K562 (cell line): ENCODE data around the gene NXPH4. TPM values are rescaled to one million over a fixed set of nuclear protein-coding genes. Genes with fewer than 3 reads are reported as not detected.

ENCODE experiments used
- ATAC-seq: fragments of 200-7000 bp; cut with Tn5 transposase; 3 replicates; pipeline ENCODE4 v1.9.1; 2020; ENCODE audit warnings: moderate library complexity
- BruUV-seq: library from RNA; stranded (reverse); fragments of 400-500 nt; replicated peaks from 2 replicates; lab custom pipeline; 2021; lab: Mats Ljungman, UMichigan
- CTCF ChIA-PET: fragments of 300-600 bp; formaldehyde crosslinking; extraction: SDS; loops from one replicate; lab custom pipeline; 2021; ENCODE audit warnings: low intra/inter-chr PET ratio; lab: Yijun Ruan, JAX
- POLR2A ChIA-PET: fragments of 300-600, 350-650 bp; sonication (Branson Sonifier 250); formaldehyde crosslinking; extraction: SDS; loops from one replicate; lab custom pipeline; 2021; ENCODE audit warnings: antibody characterized with exemption, inconsistent platforms; lab: Yijun Ruan, JAX
- DNase-seq, 4 experiments: peaks; one replicate each; pipeline versions ENCODE4 v3.0.0 to v3.0.0-alpha.2; 2011 to 2018; ENCODE audit warnings: low spot score in 3 of 4, mixed read lengths in 3 of 4; ENCODE audit errors: extremely low read depth in 1 of 4
- FAIRE-seq: peaks from 2 replicates; lab custom pipeline; 2011; peaks lifted over from hg19 to GRCh38; lab: Jason Lieb, UNC
- H2AFZ ChIP-seq: 2 replicates; pipeline ENCODE4 v1.6.0; 2011; ENCODE audit warnings: low read depth, low read length, control low read depth, inconsistent platforms
- H3K27ac ChIP-seq: fragments of 200-600 bp; 3 replicates; pipeline ENCODE4 v1.8.0; 2011; ENCODE audit warnings: low read depth, mild to moderate bottlenecking, control low read depth, inconsistent platforms, low read length, moderate library complexity, mixed read lengths; ENCODE audit errors: extremely low read depth
- H3K27me3 ChIP-seq, 2 experiments: fragments of 300-600 bp in 1 of 2; 2 replicates in 1 of 2; 3 replicates in 1 of 2; pipeline versions ENCODE4 v1.6.0 to v1.8.0; 2011; ENCODE audit warnings: inconsistent platforms in 2 of 2, low read length in 2 of 2, mild to moderate bottlenecking in 1 of 2, mixed read lengths in 1 of 2, moderate library complexity in 1 of 2; ENCODE audit not compliant: control insufficient read depth in 2 of 2, insufficient read depth in 2 of 2
- H3K36me3 ChIP-seq: fragments of 300-600 bp; 3 replicates; pipeline ENCODE4 v1.8.0; 2011; ENCODE audit warnings: mild to moderate bottlenecking, low read length, inconsistent platforms; ENCODE audit not compliant: control insufficient read depth, insufficient read depth
- H3K4me1 ChIP-seq, 2 experiments: fragments of 200-600 bp in 1 of 2; replicated peaks in 1 of 2; 2 replicates in 1 of 2; 3 replicates in 1 of 2; pipeline versions ENCODE4 v1.5.1 to v1.8.0; 2011; ENCODE audit warnings: inconsistent platforms in 2 of 2, low read length in 2 of 2, mild to moderate bottlenecking in 1 of 2, mixed read lengths in 1 of 2, moderate library complexity in 1 of 2; ENCODE audit not compliant: control insufficient read depth in 2 of 2, insufficient read depth in 2 of 2
- H3K4me2 ChIP-seq: 2 replicates; pipeline ENCODE4 v1.6.1; 2011; ENCODE audit warnings: low read length, control low read depth, inconsistent platforms, mixed read lengths; ENCODE audit not compliant: insufficient read depth
- H3K4me3 ChIP-seq: fragments of 200-600 bp; sonication (generic), shearing (Covaris generic); 2 replicates; pipeline ENCODE4 v1.5.1; 2016; ENCODE audit warnings: control low read depth, inconsistent platforms
- H3K79me2 ChIP-seq: fragments of 200-600 bp; 3 replicates; pipeline ENCODE4 v1.8.0; 2011; ENCODE audit warnings: low read length, inconsistent platforms; ENCODE audit not compliant: control insufficient read depth, insufficient read depth
- H3K9ac ChIP-seq, 2 experiments: 2 replicates each; pipeline versions ENCODE4 v1.6.0 to v1.6.1; 2011; ENCODE audit warnings: low read depth in 2 of 2, low read length in 2 of 2, control low read depth in 1 of 2, inconsistent platforms in 1 of 2, mild to moderate bottlenecking in 1 of 2, mixed read lengths in 1 of 2; ENCODE audit not compliant: insufficient read depth in 1 of 2
- H3K9me1 ChIP-seq: one replicate; pipeline ENCODE4 v1.6.0; 2011; ENCODE audit warnings: inconsistent platforms, mild to moderate bottlenecking, low read length, moderate library complexity; ENCODE audit not compliant: control insufficient read depth, insufficient read depth
- H3K9me3 ChIP-seq: replicated peaks from 2 replicates; pipeline ENCODE4 v1.5.1; 2011; ENCODE audit warnings: low read depth, low read length, inconsistent platforms; ENCODE audit not compliant: control insufficient read depth, insufficient read depth
- H4K20me1 ChIP-seq: replicated peaks from 2 replicates; pipeline ENCODE4 v1.6.1; 2011; ENCODE audit warnings: low read length, inconsistent platforms, mixed read lengths; ENCODE audit not compliant: control insufficient read depth, insufficient read depth
- CBFA2T3 ChIP-seq: fragments of 450-650 bp; IDR thresholded peaks from 2 replicates; pipeline ENCODE4 v1.6.1; 2017
- CHD2 ChIP-seq: IDR thresholded peaks from 2 replicates; pipeline ENCODE4 v1.6.1; 2011; ENCODE audit warnings: low read depth, low read length
- HDAC2 ChIP-seq: fragments of 450-650 bp; IDR thresholded peaks from 2 replicates; pipeline ENCODE4 v1.6.1; 2016; ENCODE audit warnings: mild to moderate bottlenecking
- NONO ChIP-seq, 2 experiments: fragments of 200-400 bp in 1 of 2; fragments of 450-650 bp in 1 of 2; formaldehyde crosslinking in 1 of 2; IDR thresholded peaks; 2 replicates each; pipeline ENCODE4 v1.6.1; 2017; ENCODE audit warnings: low read depth in 2 of 2, mild to moderate bottlenecking in 2 of 2, moderate library complexity in 2 of 2, low read length in 1 of 2
- ZFP30 ChIP-seq: fragments of 250-450 bp; sonication (Bioruptor Pico); IDR thresholded peaks from 2 replicates; pipeline ENCODE4 v1.8.0; 2022; ENCODE audit warnings: moderate library complexity, mild to moderate bottlenecking, inconsistent platforms, borderline replicate concordance
- ZKSCAN8 ChIP-seq: fragments of 200-800 bp; sonication (Bioruptor generic); IDR thresholded peaks from 2 replicates; pipeline ENCODE4 v1.6.1; 2016; ENCODE audit warnings: missing genetic modification characterization, missing compliant biosample characterization
- ZNF23 ChIP-seq: fragments of 250-450 bp; sonication (Bioruptor Pico); IDR thresholded peaks from 2 replicates; pipeline ENCODE4 v1.4.0; 2020; ENCODE audit warnings: mild to moderate bottlenecking
- WGBS: fragments of 100-300 bp; shearing (Covaris generic); methylation state at CpG from one replicate; pipeline ENCODE4 v1.1.6; 2016; ENCODE audit warnings: low coverage, mixed read lengths; ENCODE audit not compliant: insufficient coverage; ENCODE audit errors: missing lambda C conversion rate; 5-methylcytosine and 5-hydroxymethylcytosine counted together
- in situ Hi-C: fragments of 300-500 bp; cut with MboI; formaldehyde crosslinking; loops from 4 replicates; pipeline ENCODE4 v1.15.0; 2018; ENCODE audit warnings: inconsistent platforms, mixed read lengths
- intact Hi-C: fragments of 100-400 bp; cut with micrococcal nuclease; formaldehyde crosslinking; loops from 2 replicates; pipeline ENCODE4 v1.14.2; 2022
- polyA plus RNA-seq, 8 experiments: library from polyadenylated mRNA; depleted of rRNA in 4 of 8; stranded (reverse) in 5 of 8; unstranded in 3 of 8; fragments of >200 nt; fragmentation: Nextera tagmentation in 2 of 8; fragmentation: Illumina TruSeq in 1 of 8; extraction: Ambion mirVana in 2 of 8; extraction: Trizol in 1 of 8; gene quantifications; 2 replicates each; pipeline versions ENCODE4 v1.2.1 to v1.2.3, GENCODE V29; 2011 to 2014; ENCODE audit warnings: inconsistent platforms in 1 of 8, missing spikeins in 1 of 8
- total RNA-seq, 7 experiments: library from RNA; depleted of rRNA in 6 of 7; stranded (reverse); fragments of >200 nt in 6 of 7; fragmentation: Illumina TruSeq in 2 of 7; extraction: Trizol in 2 of 7; gene quantifications; 2 replicates each; pipeline versions ENCODE4 v1.2.1 to v1.2.3, GENCODE V29; 2011 to 2021; ENCODE audit warnings: low replicate concordance in 1 of 7
- TF ChIP-seq, protein P1 (sequence below): fragments of 200-600 bp; sonication (generic); IDR thresholded peaks from one replicate; pipeline ENCODE4 v1.6.1; 2012; ENCODE audit warnings: mild to moderate bottlenecking, low read depth, low read length, inconsistent platforms
- TF ChIP-seq, protein P2 (sequence below): IDR thresholded peaks from 2 replicates; pipeline ENCODE4 v1.6.1; 2011; ENCODE audit not compliant: insufficient read length; ENCODE audit errors: extremely low read depth

The NXPH4 gene
- total and polyA plus RNA-seq, 9 of the 15 experiments (the other 6 are each of a cell fraction or from before 2014, with no cell fraction given) = 0.49 to 2.7 (median 1.1) TPM; not detected in 4

DNA sequence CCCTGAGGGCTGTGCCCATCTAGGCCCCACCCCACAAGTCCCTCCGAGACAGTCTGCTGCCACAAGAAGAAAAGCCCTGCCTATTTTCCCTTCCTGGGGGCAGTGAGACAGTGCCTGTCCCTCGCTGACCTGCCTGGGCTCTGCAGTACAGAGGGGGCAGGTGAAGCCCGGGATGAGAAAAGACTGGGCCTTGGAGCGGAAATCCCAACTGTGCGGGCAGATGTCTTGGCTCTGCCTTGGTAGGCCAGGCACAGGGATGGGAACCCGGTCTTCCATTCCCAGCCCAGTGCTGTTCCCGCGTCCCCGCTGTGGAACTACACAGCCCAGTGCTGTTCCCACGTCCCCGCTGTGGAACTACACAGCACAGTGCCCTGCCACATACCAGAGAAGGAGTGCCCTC lies 12.8 kb upstream of the NXPH4 start:
- Histone ChIP-seq H3K79me2 (no peaks in the 10 kb centered on the region), H3K27ac (no peak overlapping the region), H3K36me3 (no peaks in the 10 kb centered on the region), H3K27me3 (peaks cover 52 to 90% of the 10 kb centered on the region in 2 experiments; a peak in 4 of 5 replicates), H3K4me2 (no peak overlapping the region), H4K20me1 (peaks cover 18% of the 10 kb centered on the region), H3K4me3 (no peak overlapping the region), H2AFZ (no peak overlapping the region), H3K9me1 (peaks cover 1% of the 10 kb centered on the region), H3K9me3 (no peaks in the 10 kb centered on the region), H3K4me1 (peaks cover 0 to 34% of the 10 kb centered on the region in 2 experiments; a peak in 2 of 5 replicates), H3K9ac (no peak overlapping the region)
- POLR2A ChIA-PET = no interaction called here
- in situ Hi-C loops = no loop called here
- ATAC-seq (no peak), FAIRE-seq (no peak), DNase-seq (no peak)
- CTCF ChIA-PET = interaction anchor here (0.6 kb wide), 1 partner anchor 35 kb away, joined by 3 read pairs; no protein-coding TSS in a partner anchor
- no peak for TF ChIP-seq ZFP30 (CRISPR knock-in tag)
- no peak for TF ChIP-seq CBFA2T3
- TF ChIP-seq, protein P1, sequence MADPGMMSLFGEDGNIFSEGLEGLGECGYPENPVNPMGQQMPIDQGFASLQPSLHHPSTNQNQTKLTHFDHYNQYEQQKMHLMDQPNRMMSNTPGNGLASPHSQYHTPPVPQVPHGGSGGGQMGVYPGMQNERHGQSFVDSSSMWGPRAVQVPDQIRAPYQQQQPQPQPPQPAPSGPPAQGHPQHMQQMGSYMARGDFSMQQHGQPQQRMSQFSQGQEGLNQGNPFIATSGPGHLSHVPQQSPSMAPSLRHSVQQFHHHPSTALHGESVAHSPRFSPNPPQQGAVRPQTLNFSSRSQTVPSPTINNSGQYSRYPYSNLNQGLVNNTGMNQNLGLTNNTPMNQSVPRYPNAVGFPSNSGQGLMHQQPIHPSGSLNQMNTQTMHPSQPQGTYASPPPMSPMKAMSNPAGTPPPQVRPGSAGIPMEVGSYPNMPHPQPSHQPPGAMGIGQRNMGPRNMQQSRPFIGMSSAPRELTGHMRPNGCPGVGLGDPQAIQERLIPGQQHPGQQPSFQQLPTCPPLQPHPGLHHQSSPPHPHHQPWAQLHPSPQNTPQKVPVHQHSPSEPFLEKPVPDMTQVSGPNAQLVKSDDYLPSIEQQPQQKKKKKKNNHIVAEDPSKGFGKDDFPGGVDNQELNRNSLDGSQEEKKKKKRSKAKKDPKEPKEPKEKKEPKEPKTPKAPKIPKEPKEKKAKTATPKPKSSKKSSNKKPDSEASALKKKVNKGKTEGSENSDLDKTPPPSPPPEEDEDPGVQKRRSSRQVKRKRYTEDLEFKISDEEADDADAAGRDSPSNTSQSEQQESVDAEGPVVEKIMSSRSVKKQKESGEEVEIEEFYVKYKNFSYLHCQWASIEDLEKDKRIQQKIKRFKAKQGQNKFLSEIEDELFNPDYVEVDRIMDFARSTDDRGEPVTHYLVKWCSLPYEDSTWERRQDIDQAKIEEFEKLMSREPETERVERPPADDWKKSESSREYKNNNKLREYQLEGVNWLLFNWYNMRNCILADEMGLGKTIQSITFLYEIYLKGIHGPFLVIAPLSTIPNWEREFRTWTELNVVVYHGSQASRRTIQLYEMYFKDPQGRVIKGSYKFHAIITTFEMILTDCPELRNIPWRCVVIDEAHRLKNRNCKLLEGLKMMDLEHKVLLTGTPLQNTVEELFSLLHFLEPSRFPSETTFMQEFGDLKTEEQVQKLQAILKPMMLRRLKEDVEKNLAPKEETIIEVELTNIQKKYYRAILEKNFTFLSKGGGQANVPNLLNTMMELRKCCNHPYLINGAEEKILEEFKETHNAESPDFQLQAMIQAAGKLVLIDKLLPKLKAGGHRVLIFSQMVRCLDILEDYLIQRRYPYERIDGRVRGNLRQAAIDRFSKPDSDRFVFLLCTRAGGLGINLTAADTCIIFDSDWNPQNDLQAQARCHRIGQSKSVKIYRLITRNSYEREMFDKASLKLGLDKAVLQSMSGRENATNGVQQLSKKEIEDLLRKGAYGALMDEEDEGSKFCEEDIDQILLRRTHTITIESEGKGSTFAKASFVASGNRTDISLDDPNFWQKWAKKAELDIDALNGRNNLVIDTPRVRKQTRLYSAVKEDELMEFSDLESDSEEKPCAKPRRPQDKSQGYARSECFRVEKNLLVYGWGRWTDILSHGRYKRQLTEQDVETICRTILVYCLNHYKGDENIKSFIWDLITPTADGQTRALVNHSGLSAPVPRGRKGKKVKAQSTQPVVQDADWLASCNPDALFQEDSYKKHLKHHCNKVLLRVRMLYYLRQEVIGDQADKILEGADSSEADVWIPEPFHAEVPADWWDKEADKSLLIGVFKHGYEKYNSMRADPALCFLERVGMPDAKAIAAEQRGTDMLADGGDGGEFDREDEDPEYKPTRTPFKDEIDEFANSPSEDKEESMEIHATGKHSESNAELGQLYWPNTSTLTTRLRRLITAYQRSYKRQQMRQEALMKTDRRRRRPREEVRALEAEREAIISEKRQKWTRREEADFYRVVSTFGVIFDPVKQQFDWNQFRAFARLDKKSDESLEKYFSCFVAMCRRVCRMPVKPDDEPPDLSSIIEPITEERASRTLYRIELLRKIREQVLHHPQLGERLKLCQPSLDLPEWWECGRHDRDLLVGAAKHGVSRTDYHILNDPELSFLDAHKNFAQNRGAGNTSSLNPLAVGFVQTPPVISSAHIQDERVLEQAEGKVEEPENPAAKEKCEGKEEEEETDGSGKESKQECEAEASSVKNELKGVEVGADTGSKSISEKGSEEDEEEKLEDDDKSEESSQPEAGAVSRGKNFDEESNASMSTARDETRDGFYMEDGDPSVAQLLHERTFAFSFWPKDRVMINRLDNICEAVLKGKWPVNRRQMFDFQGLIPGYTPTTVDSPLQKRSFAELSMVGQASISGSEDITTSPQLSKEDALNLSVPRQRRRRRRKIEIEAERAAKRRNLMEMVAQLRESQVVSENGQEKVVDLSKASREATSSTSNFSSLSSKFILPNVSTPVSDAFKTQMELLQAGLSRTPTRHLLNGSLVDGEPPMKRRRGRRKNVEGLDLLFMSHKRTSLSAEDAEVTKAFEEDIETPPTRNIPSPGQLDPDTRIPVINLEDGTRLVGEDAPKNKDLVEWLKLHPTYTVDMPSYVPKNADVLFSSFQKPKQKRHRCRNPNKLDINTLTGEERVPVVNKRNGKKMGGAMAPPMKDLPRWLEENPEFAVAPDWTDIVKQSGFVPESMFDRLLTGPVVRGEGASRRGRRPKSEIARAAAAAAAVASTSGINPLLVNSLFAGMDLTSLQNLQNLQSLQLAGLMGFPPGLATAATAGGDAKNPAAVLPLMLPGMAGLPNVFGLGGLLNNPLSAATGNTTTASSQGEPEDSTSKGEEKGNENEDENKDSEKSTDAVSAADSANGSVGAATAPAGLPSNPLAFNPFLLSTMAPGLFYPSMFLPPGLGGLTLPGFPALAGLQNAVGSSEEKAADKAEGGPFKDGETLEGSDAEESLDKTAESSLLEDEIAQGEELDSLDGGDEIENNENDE = no peak
- TF ChIP-seq ZNF23 (CRISPR knock-in tag) = no peak
- no peak for TF ChIP-seq CHD2
- no peak for TF ChIP-seq ZKSCAN8
- TF ChIP-seq, protein P2, sequence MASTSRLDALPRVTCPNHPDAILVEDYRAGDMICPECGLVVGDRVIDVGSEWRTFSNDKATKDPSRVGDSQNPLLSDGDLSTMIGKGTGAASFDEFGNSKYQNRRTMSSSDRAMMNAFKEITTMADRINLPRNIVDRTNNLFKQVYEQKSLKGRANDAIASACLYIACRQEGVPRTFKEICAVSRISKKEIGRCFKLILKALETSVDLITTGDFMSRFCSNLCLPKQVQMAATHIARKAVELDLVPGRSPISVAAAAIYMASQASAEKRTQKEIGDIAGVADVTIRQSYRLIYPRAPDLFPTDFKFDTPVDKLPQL = no peak
- no peak for TF ChIP-seq NONO (IDR thresholded peaks at IDR 0.05; ENCODE audit: low read depth in 2 of 2, low read length in 1 of 2)
- TF ChIP-seq HDAC2 = no peak
- intact Hi-C loops = no loop called here
- BruUV-seq = no TSS peak
- WGBS = 3% methylated on average over 11 of the region's 11 CpGs
